Transverse colon (tissue), 4 donors: ENCODE results near the gene KRTAP10-9.

Experiments
- CTCF ChIP-seq, 5 experiments: fragments of 200-600 bp in 3 of 5; fragments of 450-650 bp in 2 of 5; sonication (generic) in 3 of 5; IDR thresholded peaks; 1 replicate in 2 of 5; 2 replicates in 3 of 5; pipeline ENCODE4 v1.5.1; 2016 to 2017; ENCODE audit warnings: antibody characterized with exemption in 5 of 5, inconsistent platforms in 3 of 5, mild to moderate bottlenecking in 2 of 5, moderate library complexity in 1 of 5
- EP300 ChIP-seq: sonication (generic); formaldehyde crosslinking; IDR thresholded peaks from one replicate; pipeline ENCODE4 v1.6.1; 2017; ENCODE audit warnings: antibody characterized with exemption, low read depth
- POLR2A ChIP-seq: fragments of 450-650 bp; IDR thresholded peaks from one replicate; pipeline ENCODE4 v1.6.1; 2016; ENCODE audit warnings: antibody characterized with exemption, mild to moderate bottlenecking, moderate library complexity
- POLR2AphosphoS5 ChIP-seq, 3 donors: sonication (generic); formaldehyde crosslinking; IDR thresholded peaks; one replicate each; pipeline ENCODE4 v1.6.1; 2016; ENCODE audit warnings: antibody characterized with exemption in 3 of 3

- TF ChIP-seq EP300 = no peak
- no peak for TF ChIP-seq CTCF (IDR thresholded peaks at IDR 0.05)
- no peak for TF ChIP-seq POLR2A
- no peak for TF ChIP-seq POLR2AphosphoS5 (IDR thresholded peaks at IDR 0.05)
Measured at GRCh38 chr21:44670642-44671432, 43.9 kb downstream of the KRTAP10-9 start.
